GM21447 (cell line): Measurements from ENCODE around the gene OR2A14.
A peak's percentile ranks its signal among the peaks of the same experiment; 100 is the strongest.
"Not testable (repeated sequence)": the region's sequence is repeated elsewhere in the genome, so short reads cannot be mapped to it uniquely, and the experiment has no call there.

Source experiments
- ATAC-seq: cut with Tn5 transposase; IDR thresholded peaks from one replicate; pipeline ENCODE4 v1.9.1; 2021; ENCODE audit not compliant: unreplicated experiment

The OR2A14 gene, protein sequence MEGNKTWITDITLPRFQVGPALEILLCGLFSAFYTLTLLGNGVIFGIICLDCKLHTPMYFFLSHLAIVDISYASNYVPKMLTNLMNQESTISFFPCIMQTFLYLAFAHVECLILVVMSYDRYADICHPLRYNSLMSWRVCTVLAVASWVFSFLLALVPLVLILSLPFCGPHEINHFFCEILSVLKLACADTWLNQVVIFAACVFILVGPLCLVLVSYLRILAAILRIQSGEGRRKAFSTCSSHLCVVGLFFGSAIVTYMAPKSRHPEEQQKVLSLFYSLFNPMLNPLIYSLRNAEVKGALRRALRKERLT

DNA sequence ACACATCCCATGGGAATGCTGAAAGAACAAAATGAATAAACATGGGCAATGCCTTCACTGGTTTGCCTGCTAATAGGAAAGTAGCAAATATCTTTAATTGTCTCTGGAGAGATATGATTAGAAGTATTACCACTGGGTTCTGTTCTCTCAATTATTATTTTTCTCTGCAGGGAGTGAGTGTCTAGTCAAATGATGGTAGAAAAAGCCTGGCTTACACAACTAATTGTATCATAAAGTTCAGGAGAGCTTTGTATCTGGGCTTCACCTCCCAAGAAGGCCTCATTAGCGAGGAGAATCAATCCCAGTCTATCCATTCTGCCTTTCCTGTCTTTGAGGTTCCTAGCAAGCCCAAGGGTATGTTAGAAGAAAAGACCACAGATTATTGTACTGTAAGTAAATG is at the start of gene OR2A14:
TSS of gene OR2A14 (plus strand) at position 301 of the 400 bp plus-strand sequence. CDS start 5,937 bp downstream, outside the sequence.
- no peak for ATAC-seq

DNA sequence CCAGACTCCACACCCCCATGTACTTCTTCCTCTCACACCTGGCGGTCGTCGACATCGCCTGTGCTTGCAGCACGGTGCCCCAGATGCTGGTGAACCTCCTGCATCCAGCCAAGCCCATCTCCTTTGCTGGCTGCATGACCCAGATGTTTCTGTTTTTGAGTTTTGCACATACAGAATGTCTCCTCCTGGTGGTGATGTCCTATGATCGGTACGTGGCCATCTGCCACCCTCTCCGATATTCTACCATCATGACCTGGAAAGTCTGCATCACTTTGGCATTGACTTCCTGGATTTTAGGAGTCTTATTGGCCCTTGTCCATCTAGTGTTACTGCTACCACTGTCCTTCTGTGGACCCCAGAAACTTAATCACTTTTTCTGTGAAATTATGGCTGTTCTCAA is 48.6 kb upstream of the OR2A14 start:
- ATAC-seq: no peak

DNA sequence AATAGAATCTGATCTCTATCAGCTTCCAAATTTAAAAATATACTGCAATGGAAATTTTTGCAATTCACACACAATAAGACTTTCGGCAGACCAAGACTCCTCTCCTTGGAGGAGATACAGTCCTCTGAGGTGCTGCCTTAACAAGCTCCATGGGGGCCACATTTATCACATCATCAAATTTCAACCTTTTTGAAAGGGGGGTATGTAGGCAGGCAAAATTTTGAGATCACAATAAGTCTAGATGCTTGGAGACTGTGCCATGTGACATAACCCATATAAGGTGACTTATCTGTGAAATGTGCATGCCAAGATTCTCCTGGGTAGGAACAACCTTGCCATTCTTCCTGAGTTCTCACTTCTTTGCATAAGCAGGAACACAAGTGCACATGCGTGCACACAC is 37.0 kb upstream of the OR2A14 start, which contains the start of gene OR2A12:
TSS of gene OR2A12 (plus strand) at position 301 of the 400 bp plus-strand sequence. CDS start 8,830 bp downstream, outside the sequence.
- ATAC-seq: no peak

DNA sequence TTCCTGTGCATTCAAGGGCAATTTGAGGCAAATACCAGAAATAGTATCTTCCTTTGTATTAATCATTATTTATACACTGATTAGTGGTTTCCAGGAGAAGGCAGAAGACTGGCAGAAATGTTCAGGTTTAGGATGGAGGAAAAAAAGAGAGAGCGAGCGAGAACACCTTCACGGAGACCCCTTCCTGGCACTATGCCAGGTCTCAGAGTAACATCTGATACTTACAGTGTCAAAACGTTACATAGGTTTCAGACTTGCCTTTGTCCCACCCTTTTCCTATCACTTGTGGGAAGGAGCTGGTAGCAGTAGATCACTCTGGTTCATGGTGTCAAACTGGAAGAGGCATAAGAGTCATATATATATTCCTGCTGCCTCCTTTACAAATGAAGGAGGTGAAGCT is 36.2 kb upstream of the OR2A14 start:
- ATAC-seq: no peak

DNA sequence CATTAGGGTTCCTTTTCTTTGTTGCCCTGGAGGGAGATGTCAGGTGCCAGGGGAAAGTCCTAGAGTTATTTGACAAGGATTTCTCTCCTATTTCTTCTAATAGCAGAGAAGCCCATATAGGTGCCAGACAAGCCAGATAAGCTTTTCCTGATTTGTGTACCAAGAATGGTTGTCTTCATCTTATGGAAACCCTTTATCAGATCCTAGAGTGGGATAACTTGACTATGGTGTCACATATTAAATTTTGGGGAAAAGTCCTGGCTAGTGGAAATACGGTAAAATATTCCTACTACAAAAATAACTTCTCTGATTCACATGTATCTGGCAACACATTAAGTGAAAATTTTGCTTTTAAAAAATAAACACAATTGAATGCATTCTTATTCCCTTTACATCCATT is 35.7 kb upstream of the OR2A14 start:
- no peak for ATAC-seq

DNA sequence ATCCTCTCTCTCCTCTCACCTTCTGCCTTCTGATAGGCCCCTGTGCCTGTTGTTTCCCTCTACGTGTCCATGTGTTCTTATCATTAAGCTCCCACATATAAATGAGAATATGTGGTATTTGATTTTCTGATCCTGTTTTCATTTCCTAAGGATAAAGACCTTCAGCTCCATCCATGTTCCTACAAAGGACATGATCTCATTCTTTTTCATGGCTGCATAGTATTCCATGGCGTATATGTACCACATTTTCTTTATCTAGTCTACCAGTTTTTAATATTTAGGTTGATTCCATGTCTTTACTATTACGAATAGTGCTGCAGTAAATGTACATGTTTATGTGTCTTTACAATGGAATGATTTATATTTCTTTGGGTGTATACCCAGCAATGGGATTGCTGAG is 32.3 kb upstream of the OR2A14 start:
- no peak for ATAC-seq

DNA sequence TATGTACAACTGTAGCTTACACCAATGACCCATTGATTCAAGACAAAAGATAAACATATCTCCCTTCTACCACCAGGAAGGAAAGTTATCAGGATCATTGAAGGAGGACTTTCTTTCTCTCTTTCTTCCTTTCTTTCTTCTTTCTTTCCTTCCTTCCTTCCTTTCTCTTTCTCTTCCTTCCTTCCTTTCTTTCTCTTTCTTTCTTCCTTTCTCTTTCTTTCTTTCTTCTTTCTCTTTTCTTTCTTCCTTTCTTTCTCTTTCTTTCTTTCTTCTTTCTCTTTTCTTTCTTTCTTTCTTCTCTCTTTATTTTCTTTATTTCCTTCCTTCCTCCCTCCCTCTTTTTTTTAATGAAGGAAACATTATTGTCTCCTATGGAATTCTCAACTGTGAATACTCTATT is 24.2 kb upstream of the OR2A14 start:
- no peak for ATAC-seq

DNA sequence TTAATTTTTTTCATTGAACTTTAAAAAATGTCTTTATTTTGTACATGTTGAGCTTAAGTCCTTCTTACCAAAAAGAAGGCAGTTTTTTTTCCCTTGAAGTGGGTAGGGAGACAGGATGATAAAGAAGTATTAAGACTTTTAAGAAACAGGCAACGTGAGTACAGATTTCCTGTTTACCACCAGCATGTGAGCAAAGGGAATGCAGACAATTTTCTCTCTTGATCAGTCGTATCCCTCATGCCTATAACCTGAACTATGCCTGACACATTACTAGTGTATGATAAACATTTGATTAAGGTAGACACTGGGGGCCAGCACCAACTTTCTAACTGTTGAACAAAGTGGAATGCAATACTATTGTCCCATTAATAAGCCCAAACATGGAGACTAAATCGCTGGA is 22.4 kb upstream of the OR2A14 start:
- no peak for ATAC-seq

DNA sequence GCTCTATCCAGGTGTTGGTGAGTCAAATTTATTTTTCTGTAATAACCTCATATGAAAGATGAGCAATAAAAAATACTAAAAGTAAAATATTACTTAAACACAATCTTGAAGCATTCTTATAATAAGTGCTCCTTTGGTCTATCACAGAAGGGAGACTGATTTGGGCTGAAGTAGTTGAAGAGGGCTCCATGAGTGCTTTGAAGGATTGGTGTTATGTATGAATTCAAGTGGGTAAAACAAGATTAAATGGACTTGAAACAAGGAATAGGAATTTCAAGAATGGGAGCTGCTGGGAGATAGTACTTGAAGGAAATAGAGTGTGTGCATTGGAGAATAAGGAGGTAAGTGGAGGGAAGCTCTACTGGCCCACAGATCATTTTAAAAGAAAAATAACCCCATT is 20.9 kb upstream of the OR2A14 start:
- ATAC-seq: no peak

DNA sequence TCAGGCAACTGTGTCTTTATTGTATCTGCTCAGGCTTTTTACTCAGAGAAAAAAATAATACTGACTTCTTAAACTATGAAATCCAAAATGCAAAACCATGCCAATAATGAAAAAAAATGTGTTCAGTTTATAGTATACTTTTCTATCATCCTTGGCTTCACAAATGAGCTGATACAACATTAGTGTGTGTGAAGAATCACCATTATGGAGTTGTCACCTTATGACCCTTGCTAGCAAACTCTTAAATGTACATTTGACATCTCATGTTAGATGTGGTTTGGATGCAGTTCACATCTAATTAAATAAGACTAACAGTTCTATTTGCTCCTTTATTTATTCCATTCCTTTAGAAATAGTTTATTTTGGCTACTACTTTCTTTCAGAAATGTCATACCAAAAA is 17.8 kb upstream of the OR2A14 start:
- ATAC-seq: no peak

DNA sequence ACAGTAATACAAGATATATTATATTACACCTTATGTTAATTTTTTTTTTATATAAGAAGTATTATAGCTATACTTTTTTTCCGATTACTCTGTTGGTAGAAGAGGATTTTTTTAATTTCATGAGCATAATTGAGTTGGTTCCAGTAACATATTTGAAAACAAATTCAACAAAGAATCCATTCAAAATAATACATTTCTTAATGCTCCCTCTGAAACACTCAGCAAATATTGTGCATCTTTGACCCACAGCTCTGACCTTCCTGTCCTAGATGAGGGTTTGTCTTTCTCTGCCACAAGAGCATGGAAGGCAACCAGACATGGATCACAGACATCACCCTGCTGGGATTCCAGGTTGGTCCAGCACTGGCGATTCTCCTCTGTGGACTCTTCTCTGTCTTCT is 13.7 kb upstream of the OR2A14 start, which contains the start of gene OR2A2:
TSS of gene OR2A2 (plus strand) at position 301 of the 400 bp plus-strand sequence. CDS start at position 301, 0 bp downstream.
- no peak for ATAC-seq

DNA sequence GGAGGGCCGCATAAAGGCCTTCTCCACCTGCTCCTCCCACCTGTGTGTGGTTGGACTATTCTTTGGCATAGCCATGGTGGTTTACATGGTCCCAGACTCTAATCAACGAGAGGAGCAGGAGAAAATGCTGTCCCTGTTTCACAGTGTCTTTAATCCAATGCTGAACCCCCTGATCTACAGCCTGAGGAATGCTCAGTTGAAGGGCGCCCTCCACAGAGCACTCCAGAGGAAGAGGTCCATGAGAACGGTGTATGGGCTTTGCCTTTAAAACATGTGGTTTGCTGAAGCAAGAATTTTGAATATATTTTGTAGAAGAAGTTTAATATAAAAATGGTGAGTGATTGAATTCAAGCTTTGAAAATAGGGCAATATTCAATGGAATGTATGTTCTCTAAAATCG is 12.7 kb upstream of the OR2A14 start:
- ATAC-seq: no peak

DNA sequence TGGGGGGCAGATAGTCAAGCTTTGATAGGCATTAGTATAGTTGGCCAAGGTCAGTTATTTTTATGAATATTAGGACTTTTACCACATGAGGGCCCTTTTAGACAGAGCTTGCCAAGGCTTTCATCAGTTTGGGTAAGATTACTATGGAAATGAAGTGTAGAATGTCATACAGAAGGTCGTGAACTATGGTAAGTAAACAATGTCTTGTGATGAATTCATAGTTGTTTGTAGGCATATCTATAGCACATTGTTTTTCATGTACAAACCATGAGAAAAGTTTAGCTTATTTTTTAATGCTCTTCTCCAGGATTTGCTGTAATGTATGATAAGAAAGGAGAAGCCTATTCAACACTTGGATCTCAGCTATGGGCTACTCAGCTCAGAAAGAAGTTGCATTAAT is 9.3 kb upstream of the OR2A14 start:
- no peak for ATAC-seq

DNA sequence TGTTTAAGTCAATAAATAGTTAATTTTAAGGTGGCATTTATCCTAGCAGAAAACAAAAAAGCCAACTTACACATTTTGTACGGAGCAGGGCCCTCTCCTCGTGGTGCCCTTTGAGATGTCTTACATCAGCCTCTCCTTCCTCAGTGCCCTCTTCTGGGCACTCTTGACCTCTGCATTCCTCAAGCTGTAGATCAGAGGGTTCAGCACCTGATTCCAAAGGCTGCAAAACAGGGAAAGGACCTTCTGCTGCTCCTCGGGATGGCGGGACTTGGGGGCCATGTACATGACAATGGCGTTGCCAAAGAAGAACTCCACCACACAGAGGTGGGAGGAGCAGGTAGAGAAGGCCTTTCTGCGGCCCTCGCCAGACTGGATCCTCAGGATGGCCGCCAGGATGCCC is 4.6 kb upstream of the OR2A14 start:
- no peak for ATAC-seq

DNA sequence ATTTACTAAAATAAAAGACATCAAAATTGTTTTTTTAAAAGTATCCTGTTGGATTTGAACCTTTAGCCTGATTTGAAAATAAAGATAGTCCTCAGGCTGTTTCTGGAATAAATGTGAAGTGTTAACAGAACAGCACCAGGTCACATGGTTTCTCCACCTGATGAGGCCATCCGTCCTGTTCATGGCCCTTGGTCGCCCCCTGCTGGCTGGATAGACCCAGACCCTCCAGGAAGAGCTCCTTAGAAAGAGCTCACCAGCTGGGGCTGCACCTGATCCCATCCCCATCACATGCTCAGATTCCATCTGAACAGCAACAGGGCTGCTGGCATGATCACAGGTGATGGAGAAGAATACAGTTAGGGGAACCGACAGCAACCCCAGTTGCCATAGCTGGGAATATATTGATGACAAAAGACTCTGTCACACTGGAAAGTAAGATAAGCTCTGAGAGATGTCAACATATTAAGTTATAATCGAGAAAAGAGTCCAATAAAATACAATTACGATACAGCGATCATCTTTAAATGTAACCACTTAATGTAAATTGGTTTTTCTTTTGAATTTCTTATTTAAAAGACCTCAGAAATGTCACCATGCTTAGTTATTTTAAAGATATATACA is 4.8 kb downstream of the OR2A14 start:
- peak; percentile 100 for ATAC-seq

DNA sequence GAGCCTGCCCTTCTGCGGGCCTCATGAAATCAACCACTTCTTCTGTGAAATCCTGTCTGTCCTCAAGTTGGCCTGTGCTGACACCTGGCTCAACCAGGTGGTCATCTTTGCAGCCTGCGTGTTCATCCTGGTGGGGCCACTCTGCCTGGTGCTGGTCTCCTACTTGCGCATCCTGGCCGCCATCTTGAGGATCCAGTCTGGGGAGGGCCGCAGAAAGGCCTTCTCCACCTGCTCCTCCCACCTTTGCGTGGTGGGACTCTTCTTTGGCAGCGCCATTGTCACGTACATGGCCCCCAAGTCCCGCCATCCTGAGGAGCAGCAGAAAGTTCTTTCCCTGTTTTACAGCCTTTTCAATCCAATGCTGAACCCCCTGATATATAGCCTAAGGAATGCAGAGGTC is 6.6 kb downstream of the OR2A14 start:
- not testable (repeated sequence) for ATAC-seq

DNA sequence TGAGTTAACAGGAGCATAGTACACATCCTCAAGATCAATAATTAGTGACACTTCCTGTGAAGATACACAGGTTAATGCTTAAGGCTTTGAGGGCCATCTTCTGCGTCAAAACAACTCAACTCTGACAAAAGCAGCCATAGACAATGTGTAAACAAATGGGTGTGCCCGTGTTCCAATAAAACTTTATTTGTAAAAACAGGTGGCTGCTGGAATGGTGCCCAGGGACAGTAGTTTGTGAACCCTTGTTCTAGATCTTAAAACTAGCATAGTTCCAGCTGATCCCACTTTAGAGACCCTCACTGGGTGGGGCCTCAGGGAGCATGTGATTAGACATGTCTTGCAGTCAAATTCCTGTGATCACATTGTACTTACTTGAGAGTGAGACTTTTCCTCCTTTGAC is 7.8 kb downstream of the OR2A14 start:
- no peak for ATAC-seq

DNA sequence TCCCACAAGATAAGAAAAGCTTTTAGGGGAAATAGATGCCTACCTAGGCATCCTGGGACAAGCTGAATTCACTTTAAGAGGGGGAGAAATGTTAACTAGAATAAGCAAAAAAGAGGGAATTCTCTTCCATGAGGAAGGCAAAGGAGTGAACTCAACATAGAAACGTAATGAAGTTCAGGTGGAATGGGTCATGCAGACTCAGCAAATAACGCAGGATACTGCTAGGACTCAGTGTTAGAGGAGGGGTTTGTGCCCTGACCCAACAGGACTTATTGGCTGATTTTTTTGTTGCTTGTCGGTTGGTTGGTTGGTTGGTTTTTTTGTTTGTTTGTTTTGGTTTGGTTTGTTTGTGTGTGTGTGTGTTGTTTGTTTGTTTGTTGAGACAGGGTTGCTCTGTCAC is 9.3 kb downstream of the OR2A14 start:
- ATAC-seq: no peak

DNA sequence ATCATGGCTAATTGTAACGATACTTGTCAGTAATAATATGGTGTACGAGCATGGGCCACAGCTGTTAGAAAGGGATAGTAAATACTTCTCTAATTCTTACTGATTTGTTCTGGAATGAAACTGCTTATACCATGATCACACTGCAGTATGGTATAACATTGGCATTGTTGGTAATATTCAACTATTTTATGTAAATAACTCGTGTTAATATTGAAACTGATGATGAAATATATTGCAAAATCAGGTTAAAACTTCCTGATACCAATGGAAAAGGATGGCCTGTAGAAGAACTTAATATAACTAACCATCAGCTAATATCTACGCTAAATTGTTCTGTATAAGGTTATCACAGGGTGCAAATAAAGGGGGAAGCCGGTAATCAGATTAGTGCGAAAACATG is 10.3 kb downstream of the OR2A14 start:
- no peak for ATAC-seq

DNA sequence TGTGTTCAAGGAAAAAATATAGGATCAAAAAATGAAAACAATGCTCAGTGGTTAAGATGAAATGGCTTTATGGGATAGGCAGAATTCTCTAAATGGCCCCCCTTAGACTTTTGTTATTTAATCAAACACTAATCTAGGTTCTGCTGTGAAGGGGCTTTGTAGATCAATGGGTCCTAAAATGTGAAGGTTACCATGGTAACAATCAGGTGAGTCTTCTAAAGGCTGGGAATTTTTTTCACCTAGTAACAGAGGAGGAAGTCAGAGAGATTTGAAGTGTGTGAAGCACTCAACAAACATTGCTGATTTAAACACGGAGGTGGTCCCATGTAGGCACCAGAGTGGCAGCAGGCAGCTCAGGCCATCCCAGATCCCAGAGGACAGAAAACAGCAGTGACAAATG is 11.1 kb downstream of the OR2A14 start:
- ATAC-seq: no peak

DNA sequence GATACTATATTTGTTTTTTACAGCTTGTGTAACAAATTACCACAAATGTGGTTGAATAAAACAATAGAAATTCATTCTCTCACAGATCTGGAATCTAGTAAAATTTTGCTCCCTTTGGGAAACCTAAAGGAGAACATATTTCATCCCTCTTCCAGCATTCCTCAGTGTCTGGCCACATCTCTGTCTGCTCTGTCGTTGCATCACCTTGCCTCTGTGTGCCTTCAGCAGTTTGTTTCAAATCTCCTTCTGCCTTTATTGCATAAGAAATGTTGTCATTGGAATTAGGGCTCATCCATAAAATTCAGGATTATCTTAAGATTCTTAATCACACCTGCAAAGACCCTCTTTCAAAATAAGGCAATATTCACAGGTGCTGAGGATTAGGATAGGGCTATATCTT is 14.5 kb downstream of the OR2A14 start:
- no peak for ATAC-seq

DNA sequence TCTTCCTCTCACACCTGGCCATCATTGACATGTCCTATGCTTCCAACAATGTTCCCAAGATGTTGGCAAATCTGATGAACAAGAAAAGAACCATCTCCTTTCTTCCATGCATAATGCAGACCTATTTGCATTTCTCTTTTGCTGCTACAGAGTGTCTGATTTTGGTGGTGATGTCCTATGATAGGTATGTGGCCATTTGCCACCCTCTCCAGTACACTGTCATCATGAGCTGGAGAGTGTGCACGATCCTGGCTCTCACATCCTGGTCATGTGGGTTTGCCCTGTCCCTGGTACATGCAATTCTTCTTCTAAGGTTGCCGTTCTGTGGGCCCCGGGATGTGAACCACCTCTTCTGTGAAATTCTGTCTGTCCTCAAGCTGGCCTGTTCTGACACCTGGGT is 19.2 kb downstream of the OR2A14 start:
- ATAC-seq: no peak

DNA sequence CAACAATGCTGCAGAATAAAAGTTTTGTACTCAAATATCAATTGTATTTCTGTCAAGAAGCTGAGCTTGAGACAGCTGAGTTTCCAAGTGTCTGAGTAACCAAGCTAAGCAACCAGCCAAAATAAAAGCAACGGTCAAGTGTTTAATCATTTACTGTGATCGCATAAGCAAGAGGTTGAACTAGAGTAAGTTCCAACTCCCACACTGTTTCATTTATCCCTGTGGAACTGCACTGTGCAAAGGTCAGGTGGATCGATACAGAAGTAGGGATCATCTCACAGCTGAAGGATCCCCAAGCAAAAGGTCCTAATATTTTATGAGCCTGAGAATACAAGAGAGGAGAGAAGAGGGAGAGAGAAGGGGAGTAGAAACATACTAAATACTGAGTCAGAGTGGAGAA is 21.4 kb downstream of the OR2A14 start:
- ATAC-seq: no peak
